ENCODE results near the gene GLI3. TPM values are rescaled to one million over a fixed set of nuclear protein-coding genes. Genes with fewer than 3 reads are reported as not detected.
A peak's percentile ranks its signal among the peaks of the same experiment; 100 is the strongest.

The GLI3 gene
- total and polyA plus RNA-seq, 12 donors = 0.51 to 9.1 (median 5.3) TPM

- no peak for TF ChIP-seq CTCF (IDR thresholded peaks at IDR 0.05)
- Histone ChIP-seq H3K4me3 (no peak overlapping the region), H3K27ac (no peak overlapping the region), H3K36me3 (no peaks in the 10 kb centered on the region), H3K4me1 (peaks cover 0 to 15% (median 11%) of the 10 kb centered on the region in 9 donors), H3K9me3 (no peaks in the 10 kb centered on the region), H3K27me3 (no peaks in the 10 kb centered on the region)
- intact Hi-C loops (cut with DNase I) = no loop called here
- 94 to 96% methylated on average over 6 of the region's 6 CpGs for WGBS, 2 donors
- DNase-seq = no peak
- ATAC-seq = no peak
Observed at GRCh38 chr7:42198296-42198695, 38.7 kb downstream of the GLI3 start.

- Histone ChIP-seq H3K9me3 (no peaks in the 10 kb centered on the region), H3K4me3 (no peak overlapping the region), H3K27ac (no peak overlapping the region), H3K4me1 (peaks cover 5 to 23% (median 18%) of the 10 kb centered on the region in 9 donors), H3K36me3 (no peaks in the 10 kb centered on the region), H3K27me3 (no peaks in the 10 kb centered on the region)
- ATAC-seq (no peak), DNase-seq (no peak)
- WGBS, 2 donors = 97% methylated on average over 12 of the region's 12 CpGs
- no peak for TF ChIP-seq CTCF (IDR thresholded peaks at IDR 0.05)
- intact Hi-C loops (cut with DNase I) = no loop called here
Observed at GRCh38 chr7:42197451-42197850, 39.6 kb downstream of the GLI3 start.

GRCh38 chr7:42194238-42194637, 42.8 kb downstream of the GLI3 start:
- no peak overlapping the region for H3K27ac ChIP-seq
- no peaks in the 10 kb centered on the region for H3K36me3 ChIP-seq
- WGBS, 2 donors = 54 to 56% methylated on average over 4 of the region's 4 CpGs
- H3K4me3 ChIP-seq = no peak overlapping the region
- DNase-seq = peak in 1 of 2 donors; percentile 15
- no peak for TF ChIP-seq CTCF (IDR thresholded peaks at IDR 0.05)
- no peaks in the 10 kb centered on the region for H3K9me3 ChIP-seq
- intact Hi-C loops (cut with DNase I) = no loop called here
- ATAC-seq = no peak
- H3K27me3 ChIP-seq = no peaks in the 10 kb centered on the region
- peaks cover 5 to 31% (median 18%) of the 10 kb centered on the region in 9 donors for H3K4me1 ChIP-seq

GRCh38 chr7:42193471-42194129, 43.4 kb downstream of the GLI3 start:
- H3K4me1 ChIP-seq = peaks cover 5 to 31% (median 19%) of the 10 kb centered on the region in 9 donors
- intact Hi-C loops (cut with DNase I) = no loop called here
- DNase-seq (no peak), ATAC-seq (no peak)
- 69 to 71% methylated on average over 8 of the region's 8 CpGs for WGBS, 2 donors
- H3K4me3 ChIP-seq = no peak overlapping the region
- H3K27ac ChIP-seq = no peak overlapping the region
- no peaks in the 10 kb centered on the region for H3K36me3 ChIP-seq
- no peaks in the 10 kb centered on the region for H3K9me3 ChIP-seq
- no peak for TF ChIP-seq CTCF (IDR thresholded peaks at IDR 0.05)
- no peaks in the 10 kb centered on the region for H3K27me3 ChIP-seq
